Endothelial cell of hepatic sinusoid (primary cell): ENCODE measurements around the gene PKD1.

Source experiments
- in situ Hi-C: cut with HindIII; loops from 2 replicates; pipeline ENCODE4 v1.10.0; 2017; ENCODE audit warnings: low sequenced_read_pairs

Gene PKD1

GRCh38 chr16:2092256-2092620 lies 43.5 kb downstream of the PKD1 start:
- in situ Hi-C loops, result no loop called here

- in situ Hi-C loops, result no loop called here
Observed at GRCh38 chr16:2091547-2092255, 44.0 kb downstream of the PKD1 start.

- in situ Hi-C loops, result no loop called here
Observed at GRCh38 chr16:2090777-2091546, 44.7 kb downstream of the PKD1 start.

GRCh38 chr16:2090481-2090776 lies 45.3 kb downstream of the PKD1 start:
- in situ Hi-C loops, result no loop called here

- in situ Hi-C loops, result no loop called here
Observed at GRCh38 chr16:2089706-2090480, 45.8 kb downstream of the PKD1 start.

GRCh38 chr16:2088759-2089358 lies 46.8 kb downstream of the PKD1 start:
- in situ Hi-C loops, result no loop called here

- in situ Hi-C loops, result no loop called here
Observed at GRCh38 chr16:2087748-2088631, 47.7 kb downstream of the PKD1 start.

GRCh38 chr16:2086812-2087747 lies 48.6 kb downstream of the PKD1 start:
- in situ Hi-C loops, result no loop called here

- in situ Hi-C loops, result no loop called here
Observed at GRCh38 chr16:2086106-2086742, 49.5 kb downstream of the PKD1 start.

- in situ Hi-C loops, result no loop called here
Observed at GRCh38 chr16:2085669-2086068, 50.0 kb downstream of the PKD1 start.

GRCh38 chr16:2084895-2085625 lies 50.6 kb downstream of the PKD1 start:
- in situ Hi-C loops, result no loop called here

GRCh38 chr16:2083876-2084780 lies 51.6 kb downstream of the PKD1 start:
- in situ Hi-C loops, result no loop called here

GRCh38 chr16:2083409-2083808 lies 52.3 kb downstream of the PKD1 start:
- in situ Hi-C loops, result no loop called here

- in situ Hi-C loops, result no loop called here
Observed at GRCh38 chr16:2082983-2083364, 52.7 kb downstream of the PKD1 start.

GRCh38 chr16:2082171-2082982 lies 53.3 kb downstream of the PKD1 start:
- in situ Hi-C loops, result no loop called here
